BJ (cell line): ENCODE data around the gene SCAMP3. TPM values are rescaled to one million over a fixed set of nuclear protein-coding genes. Genes with fewer than 3 reads are reported as not detected.
"Not testable (repeated sequence)": the region's sequence is repeated elsewhere in the genome, so short reads cannot be mapped to it uniquely, and the experiment has no call there.

Experiments
- CTCF ChIA-PET: fragments of 350-600 bp; formaldehyde crosslinking; extraction: SDS; loops from one replicate; lab custom pipeline; 2021; ENCODE audit warnings: antibody characterized with exemption, inconsistent platforms; lab: Yijun Ruan, JAX
- POLR2A ChIA-PET: fragments of 300-600 bp; sonication (Branson Sonifier 250); formaldehyde crosslinking; extraction: SDS; loops from one replicate; lab custom pipeline; 2021; ENCODE audit warnings: antibody characterized with exemption; lab: Charles Lee
- DNase-seq: peaks from one replicate; pipeline ENCODE4 v3.0.0-alpha.2; 2011; ENCODE audit warnings: low read depth
- H3K27me3 ChIP-seq: 2 replicates; pipeline ENCODE4 v1.6.0; 2011; ENCODE audit warnings: low read length; ENCODE audit not compliant: control insufficient read depth, insufficient read depth
- H3K36me3 ChIP-seq: 2 replicates; pipeline ENCODE4 v1.5.1; 2011; ENCODE audit warnings: low read length; ENCODE audit not compliant: control insufficient read depth, insufficient read depth
- H3K4me3 ChIP-seq: 2 replicates; pipeline ENCODE4 v1.5.1; 2011; ENCODE audit warnings: low read depth, mild to moderate bottlenecking, control low read depth, low read length
- polyA plus RNA-seq: library from polyadenylated mRNA; depleted of rRNA; stranded (reverse); fragments of >200 nt; gene quantifications from 2 replicates; pipeline ENCODE4 v1.2.3, GENCODE V29; 2011
- TF ChIP-seq, protein P1 (sequence below): IDR thresholded peaks from 2 replicates; pipeline ENCODE4 v1.5.1; 2011; ENCODE audit warnings: low read depth, mild to moderate bottlenecking, control low read depth, inconsistent platforms, low read length, moderate library complexity; ENCODE audit not compliant: insufficient read depth

Gene SCAMP3
- polyA plus RNA-seq, 1 experiment: 193 TPM

DNA sequence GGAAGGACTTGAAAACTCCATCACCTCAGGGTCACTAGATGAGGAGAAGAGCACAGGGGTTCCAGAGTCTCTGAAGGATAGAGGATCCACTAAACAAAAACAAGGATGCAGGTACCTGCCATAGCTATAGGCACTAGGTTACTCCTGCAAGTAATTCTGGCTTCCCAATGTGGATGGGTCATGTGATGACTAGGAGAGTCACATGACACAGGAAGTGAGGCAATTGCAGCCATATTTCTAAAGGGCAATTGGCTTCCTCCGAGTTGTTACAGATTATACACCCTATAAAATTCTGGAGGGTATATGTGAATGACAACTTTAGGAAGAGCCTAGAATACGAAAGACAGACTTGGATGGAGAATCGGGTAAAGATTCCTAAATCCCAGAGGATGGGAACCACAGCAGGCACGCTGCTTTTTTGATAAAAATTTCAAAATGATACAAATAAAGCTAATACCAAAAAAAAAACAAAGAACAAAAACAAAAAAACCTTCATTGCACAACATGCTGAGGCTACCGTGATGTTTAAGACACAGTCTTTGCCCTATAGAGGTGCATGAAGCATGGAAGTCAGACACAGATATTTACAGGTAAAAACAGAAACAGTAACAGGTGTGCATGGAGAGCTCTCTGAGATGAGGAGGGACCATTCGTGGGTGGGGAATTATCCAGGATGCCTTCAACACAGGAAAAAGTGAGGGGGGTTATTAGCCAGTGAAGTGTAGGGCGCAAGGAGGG lies 43.1 kb downstream of the SCAMP3 start:
- Histone ChIP-seq H3K36me3 (peaks cover 2% of the 10 kb centered on the region), H3K4me3 (no peak overlapping the region), H3K27me3 (no peaks in the 10 kb centered on the region)
- ChIA-PET CTCF (interaction anchor here (0.7 to 1.5 kb wide), 4 partner anchors 8 to 46 kb away, joined by 3 to 6 read pairs (median 4); partner anchors contain the start of genes KRTCAP2 and TRIM46), POLR2A (no interaction called here)
- no peak for DNase-seq
- TF ChIP-seq, protein P1, sequence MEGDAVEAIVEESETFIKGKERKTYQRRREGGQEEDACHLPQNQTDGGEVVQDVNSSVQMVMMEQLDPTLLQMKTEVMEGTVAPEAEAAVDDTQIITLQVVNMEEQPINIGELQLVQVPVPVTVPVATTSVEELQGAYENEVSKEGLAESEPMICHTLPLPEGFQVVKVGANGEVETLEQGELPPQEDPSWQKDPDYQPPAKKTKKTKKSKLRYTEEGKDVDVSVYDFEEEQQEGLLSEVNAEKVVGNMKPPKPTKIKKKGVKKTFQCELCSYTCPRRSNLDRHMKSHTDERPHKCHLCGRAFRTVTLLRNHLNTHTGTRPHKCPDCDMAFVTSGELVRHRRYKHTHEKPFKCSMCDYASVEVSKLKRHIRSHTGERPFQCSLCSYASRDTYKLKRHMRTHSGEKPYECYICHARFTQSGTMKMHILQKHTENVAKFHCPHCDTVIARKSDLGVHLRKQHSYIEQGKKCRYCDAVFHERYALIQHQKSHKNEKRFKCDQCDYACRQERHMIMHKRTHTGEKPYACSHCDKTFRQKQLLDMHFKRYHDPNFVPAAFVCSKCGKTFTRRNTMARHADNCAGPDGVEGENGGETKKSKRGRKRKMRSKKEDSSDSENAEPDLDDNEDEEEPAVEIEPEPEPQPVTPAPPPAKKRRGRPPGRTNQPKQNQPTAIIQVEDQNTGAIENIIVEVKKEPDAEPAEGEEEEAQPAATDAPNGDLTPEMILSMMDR: no peak

DNA sequence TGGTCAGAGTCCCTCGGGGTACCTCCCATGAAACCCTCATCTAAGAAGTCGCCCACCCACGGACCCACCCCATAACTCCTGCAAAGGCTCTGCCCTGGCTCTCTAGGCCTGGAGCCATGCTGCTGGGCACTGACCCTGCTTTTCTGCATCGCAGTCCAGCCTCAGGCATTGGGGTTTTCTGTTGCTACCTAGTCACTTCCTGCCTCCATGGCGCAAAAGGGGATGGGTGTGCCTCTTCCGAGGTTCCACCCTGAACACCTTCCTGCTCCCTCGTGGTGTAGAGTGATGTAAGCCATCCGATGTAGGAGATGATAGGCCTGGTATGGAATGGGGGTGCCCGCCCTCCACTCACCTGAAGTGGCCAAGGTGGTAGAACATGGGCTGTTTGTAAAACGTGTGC lies 47.5 kb downstream of the SCAMP3 start:
- CTCF ChIA-PET: interaction anchor here (1.2 to 1.9 kb wide), 2 partner anchors 8 to 36 kb away, joined by 6 read pairs; partner anchors contain the start of gene THBS3
- H3K36me3 ChIP-seq, POLR2A ChIA-PET: not testable (repeated sequence)

DNA sequence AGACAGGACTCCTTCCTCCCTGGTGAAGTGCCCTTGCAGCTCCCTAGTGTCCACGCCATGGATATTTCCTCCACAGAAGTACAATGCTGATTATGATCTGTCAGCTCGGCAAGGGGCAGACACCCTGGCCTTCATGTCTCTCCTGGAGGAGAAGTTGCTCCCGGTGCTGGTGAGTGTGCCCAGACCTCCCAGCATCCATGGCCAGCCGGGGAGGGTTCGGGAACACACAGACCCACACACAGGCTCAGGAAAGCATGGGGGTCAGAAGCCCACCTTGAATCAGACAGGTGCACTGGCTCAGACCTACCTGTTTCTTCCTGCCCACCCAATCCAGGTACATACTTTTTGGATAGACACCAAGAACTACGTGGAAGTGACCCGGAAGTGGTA lies 50.1 kb downstream of the SCAMP3 start:
- H3K4me3 ChIP-seq, DNase-seq, H3K27me3 ChIP-seq, CTCF ChIA-PET, POLR2A ChIA-PET, H3K36me3 ChIP-seq: not testable (repeated sequence)

More for the DNA sequence above, 47.5 kb downstream of the SCAMP3 start:
- not testable (repeated sequence) for H3K4me3 ChIP-seq, H3K27me3 ChIP-seq, DNase-seq

DNA sequence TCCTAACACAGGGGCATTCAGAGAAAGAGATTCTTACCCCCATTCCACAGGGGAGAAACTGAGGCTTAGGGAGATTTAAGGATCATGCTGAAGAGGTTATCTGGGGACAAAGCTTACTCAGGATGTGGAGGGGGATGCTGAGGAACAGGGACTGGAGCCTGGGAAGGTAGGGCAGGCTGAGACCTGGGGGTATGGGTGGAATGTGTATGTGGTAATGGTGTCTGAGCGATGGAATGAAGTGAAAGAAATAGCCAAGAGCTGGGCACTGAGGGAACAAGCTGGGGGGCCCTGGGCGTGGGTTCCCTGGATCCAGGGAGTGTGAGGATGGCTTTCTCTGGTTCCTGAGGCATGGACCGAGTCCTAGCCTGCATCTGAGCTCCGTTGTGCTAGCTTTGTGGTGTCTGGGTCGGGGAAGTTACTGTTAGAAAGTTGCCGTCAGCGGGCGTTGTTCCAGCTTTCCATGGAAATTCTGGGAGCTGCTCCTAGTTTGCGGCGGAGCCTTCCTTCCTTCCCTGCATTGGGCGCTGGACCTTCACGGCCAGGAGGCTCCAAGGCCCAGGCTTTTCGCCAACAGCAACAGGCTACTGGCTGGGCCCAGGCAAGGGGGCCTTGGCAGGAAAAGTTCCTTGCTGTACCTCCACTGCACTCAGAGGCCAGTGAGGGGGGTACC lies 50.6 kb downstream of the SCAMP3 start:
- POLR2A ChIA-PET, H3K27me3 ChIP-seq, H3K4me3 ChIP-seq, DNase-seq, H3K36me3 ChIP-seq, CTCF ChIA-PET: not testable (repeated sequence)

DNA sequence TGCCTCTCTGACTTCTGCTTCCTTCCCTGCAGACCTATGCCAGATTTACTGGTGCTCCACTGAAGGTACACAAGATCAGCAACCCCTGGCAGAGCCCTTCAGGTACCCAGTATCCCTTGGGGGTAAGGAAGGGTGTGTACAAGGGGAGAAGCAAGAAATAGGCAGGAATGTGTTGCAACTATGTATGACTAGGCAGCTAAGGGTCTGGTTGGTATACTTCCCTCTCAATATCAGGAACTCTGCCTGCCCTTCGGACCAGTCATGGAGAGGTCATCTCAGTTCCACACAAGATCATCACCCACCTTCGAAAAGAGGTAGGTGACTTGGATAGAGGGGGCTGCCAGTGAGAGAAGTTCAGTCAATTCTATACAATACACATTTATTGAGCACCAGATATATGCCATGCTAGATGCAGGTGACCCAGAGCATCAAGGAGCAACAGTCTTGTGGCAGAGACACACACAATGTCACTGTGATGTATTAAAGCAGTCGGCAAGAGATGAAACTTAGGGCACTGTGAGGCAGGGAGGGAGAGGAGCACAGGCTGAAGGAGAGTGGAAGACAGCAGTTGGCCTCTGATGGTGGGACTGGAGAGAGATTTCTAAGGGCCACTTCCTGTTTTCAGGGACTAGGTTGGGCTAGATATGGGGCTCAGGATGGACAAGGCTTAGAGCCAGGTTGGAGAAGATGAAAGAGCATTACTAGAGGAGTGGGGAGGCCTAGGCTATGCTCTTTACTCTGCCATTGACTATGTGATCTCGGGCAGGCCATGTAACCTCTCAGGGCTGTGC lies 51.7 kb downstream of the SCAMP3 start:
- no peak for DNase-seq
- Histone ChIP-seq H3K4me3 (no peak overlapping the region), H3K36me3 (peaks cover 3% of the 10 kb centered on the region), H3K27me3 (no peaks in the 10 kb centered on the region)
- TF ChIP-seq, protein P1: no peak
- POLR2A ChIA-PET: no interaction called here
- CTCF ChIA-PET: no interaction called here

DNA sequence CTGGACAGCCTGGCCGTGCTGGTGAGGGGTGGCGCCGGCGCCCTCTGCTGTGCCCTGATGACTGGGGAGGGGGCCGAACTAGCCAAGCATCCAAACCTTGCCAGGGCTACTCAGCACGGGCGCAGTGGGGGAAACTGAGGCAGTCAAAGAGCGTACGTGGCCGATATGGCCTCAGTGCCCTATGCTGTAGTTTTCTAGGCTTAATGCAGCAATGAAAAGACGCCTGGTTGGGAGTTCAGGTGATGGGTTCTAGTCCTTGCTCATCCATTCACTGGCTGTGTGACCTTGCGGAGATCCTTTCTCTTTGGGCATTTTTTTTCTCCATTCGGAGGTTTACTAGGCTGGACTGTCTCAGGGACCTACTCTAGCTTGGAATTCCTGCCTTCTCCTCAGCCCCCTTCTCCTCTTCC lies 52.8 kb downstream of the SCAMP3 start:
- no peak for DNase-seq
- H3K36me3 ChIP-seq: peaks cover 2% of the 10 kb centered on the region; the same call in 1 of the 2 replicates
- H3K27me3 ChIP-seq: no peaks in the 10 kb centered on the region
- peak overlapping the region; percentile 57 for H3K4me3 ChIP-seq
- ChIA-PET POLR2A (no interaction called here), CTCF (interaction anchor here (1.3 to 6.7 kb wide), 3 partner anchors 10 to 41 kb away, joined by 4 to 75 read pairs (median 32); no protein-coding TSS in a partner anchor)
- TF ChIP-seq, protein P1: no peak
